Activated B cell treated with CpG ODN at 0.5 μM for 24 hours (primary cell): ENCODE data around the gene FAM168A. TPM values are rescaled to one million over a fixed set of nuclear protein-coding genes. Genes with fewer than 3 reads are reported as not detected.

Experiments
- ATAC-seq: fragments of 200-7000 bp; cut with Tn5 transposase; one replicate; pipeline ENCODE4 v1.10.0; 2021; ENCODE audit warnings: low read depth, mild to moderate bottlenecking, moderate library complexity
- CTCF ChIA-PET: fragments of 350-600 bp; sonication (Branson Sonifier 250); formaldehyde crosslinking; loops from one replicate; lab custom pipeline; 2021; ENCODE audit warnings: antibody characterized with exemption; lab: Charles Lee
- POLR2A ChIA-PET: fragments of 350-600 bp; sonication (Branson Sonifier 250); formaldehyde crosslinking; loops from one replicate; lab custom pipeline; 2021; ENCODE audit warnings: antibody characterized with exemption; lab: Charles Lee
- DNase-seq: peaks from one replicate; pipeline ENCODE4 v3.0.0; 2022
- H3K27ac Mint-ChIP-seq: one replicate; pipeline ENCODE4 v1.8.0; 2020; ENCODE audit warnings: mixed read lengths
- H3K27me3 Mint-ChIP-seq: one replicate; pipeline ENCODE4 v1.8.0; 2021; ENCODE audit warnings: mixed read lengths
- H3K36me3 Mint-ChIP-seq: one replicate; pipeline ENCODE4 v1.8.0; 2021; ENCODE audit warnings: low read depth, mixed read lengths
- H3K4me1 Mint-ChIP-seq: one replicate; pipeline ENCODE4 v1.8.0; 2021; ENCODE audit warnings: mixed read lengths
- H3K4me3 Mint-ChIP-seq: one replicate; pipeline ENCODE4 v1.8.0; 2020; ENCODE audit warnings: mild to moderate bottlenecking, mixed read lengths
- H3K9me3 Mint-ChIP-seq: one replicate; pipeline ENCODE4 v1.8.0; 2020; ENCODE audit warnings: mixed read lengths
- intact Hi-C: fragments of 100-400 bp; cut with micrococcal nuclease; formaldehyde crosslinking; loops from one replicate; pipeline ENCODE4 v1.15.1; 2024
- total RNA-seq: library from RNA; stranded (reverse); gene quantifications from 2 replicates; pipeline ENCODE4 v1.2.3, GENCODE V29; 2022
- TF ChIP-seq, protein P1 (sequence below): fragments of 200-600 bp; IDR thresholded peaks from one replicate; pipeline ENCODE4 v1.8.0; 2022; ENCODE audit warnings: antibody characterized with exemption, mild to moderate bottlenecking

Gene FAM168A
- total RNA-seq, 1 donor from 2014 or later = 16.5 TPM

DNA sequence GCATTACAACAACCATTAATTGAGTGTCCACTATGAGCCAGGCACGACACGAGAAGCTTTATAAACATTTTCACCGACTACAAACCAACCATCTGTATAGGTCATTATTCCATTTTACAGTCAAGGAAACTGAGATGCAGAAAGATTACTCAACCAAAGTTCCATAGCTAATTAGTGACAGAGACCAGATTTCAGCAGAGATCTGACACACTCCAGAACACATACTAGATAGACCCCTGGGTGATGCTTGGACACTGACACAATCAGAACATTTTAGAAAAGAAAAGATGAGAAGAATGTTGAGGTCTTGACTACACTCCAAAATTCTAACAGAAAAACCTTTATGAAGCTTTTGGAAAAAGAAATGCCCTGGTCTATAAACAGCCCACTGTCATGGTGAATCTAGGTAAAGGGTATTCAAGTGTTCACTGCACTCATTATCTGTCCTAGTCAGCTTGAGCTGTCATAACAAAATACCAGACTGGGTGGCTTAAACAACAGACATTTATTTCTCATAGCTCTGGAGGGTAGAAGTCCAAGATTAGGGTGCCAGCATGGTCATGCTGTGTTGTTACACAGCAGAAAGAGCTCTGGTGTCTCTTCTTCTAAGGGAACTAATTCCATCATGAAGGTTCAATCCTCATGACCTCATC lies 132.8 kb downstream of the FAM168A start:
- Mint-ChIP-seq H3K27me3 (no peaks in the 10 kb centered on the region), H3K36me3 (peaks cover 5% of the 10 kb centered on the region), H3K9me3 (no peaks in the 10 kb centered on the region), H3K4me3 (no peak overlapping the region), H3K4me1 (peaks cover 15% of the 10 kb centered on the region), H3K27ac (no peak overlapping the region)
- ChIA-PET CTCF (no interaction called here), POLR2A (no interaction called here)
- no peak for DNase-seq
- TF ChIP-seq, protein P1, sequence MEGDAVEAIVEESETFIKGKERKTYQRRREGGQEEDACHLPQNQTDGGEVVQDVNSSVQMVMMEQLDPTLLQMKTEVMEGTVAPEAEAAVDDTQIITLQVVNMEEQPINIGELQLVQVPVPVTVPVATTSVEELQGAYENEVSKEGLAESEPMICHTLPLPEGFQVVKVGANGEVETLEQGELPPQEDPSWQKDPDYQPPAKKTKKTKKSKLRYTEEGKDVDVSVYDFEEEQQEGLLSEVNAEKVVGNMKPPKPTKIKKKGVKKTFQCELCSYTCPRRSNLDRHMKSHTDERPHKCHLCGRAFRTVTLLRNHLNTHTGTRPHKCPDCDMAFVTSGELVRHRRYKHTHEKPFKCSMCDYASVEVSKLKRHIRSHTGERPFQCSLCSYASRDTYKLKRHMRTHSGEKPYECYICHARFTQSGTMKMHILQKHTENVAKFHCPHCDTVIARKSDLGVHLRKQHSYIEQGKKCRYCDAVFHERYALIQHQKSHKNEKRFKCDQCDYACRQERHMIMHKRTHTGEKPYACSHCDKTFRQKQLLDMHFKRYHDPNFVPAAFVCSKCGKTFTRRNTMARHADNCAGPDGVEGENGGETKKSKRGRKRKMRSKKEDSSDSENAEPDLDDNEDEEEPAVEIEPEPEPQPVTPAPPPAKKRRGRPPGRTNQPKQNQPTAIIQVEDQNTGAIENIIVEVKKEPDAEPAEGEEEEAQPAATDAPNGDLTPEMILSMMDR = no peak
- intact Hi-C loops = no loop called here
- no peak for ATAC-seq

GRCh38 chr11:73464347-73464746 lies 133.6 kb downstream of the FAM168A start:
- Mint-ChIP-seq H3K9me3 (no peaks in the 10 kb centered on the region), H3K4me3 (no peak overlapping the region), H3K27ac (no peak overlapping the region), H3K27me3 (no peaks in the 10 kb centered on the region), H3K36me3 (peaks cover 5% of the 10 kb centered on the region), H3K4me1 (peaks cover 17% of the 10 kb centered on the region)
- ChIA-PET POLR2A (interaction anchor here (0.7 kb wide), 1 partner anchor 55 kb away, joined by 10 read pairs; no protein-coding TSS in a partner anchor), CTCF (no interaction called here)
- TF ChIP-seq, protein P1 = no peak
- intact Hi-C loops = no loop called here
- DNase-seq (no peak), ATAC-seq (no peak)

DNA sequence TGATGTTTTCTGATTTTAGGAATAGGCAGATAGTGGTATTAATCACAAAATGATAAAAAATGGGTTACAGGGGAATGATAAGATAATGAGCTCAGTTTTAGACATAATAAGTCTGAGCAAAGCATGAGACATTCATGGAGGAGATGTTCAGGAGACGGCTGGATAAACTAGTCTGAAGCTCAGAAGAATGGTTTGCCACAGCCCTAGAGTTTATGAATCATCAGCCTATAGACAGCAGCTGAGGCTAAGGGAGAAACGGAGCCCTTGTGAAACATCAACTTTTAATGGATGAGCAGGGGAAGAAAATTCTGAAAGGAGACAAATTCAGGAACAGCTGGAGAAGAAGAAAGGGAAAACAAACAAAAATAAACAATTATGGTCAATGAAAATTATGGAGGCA lies 134.6 kb downstream of the FAM168A start:
- no peaks in the 10 kb centered on the region for H3K27me3 Mint-ChIP-seq
- POLR2A ChIA-PET = no interaction called here
- H3K4me3 Mint-ChIP-seq = no peak overlapping the region
- peaks cover 17% of the 10 kb centered on the region for H3K4me1 Mint-ChIP-seq
- H3K27ac Mint-ChIP-seq = no peak overlapping the region
- H3K9me3 Mint-ChIP-seq = no peaks in the 10 kb centered on the region
- DNase-seq = no peak
- no peak for ATAC-seq
- CTCF ChIA-PET = no interaction called here
- H3K36me3 Mint-ChIP-seq = peaks cover 5% of the 10 kb centered on the region
- TF ChIP-seq, protein P1 = no peak
- intact Hi-C loops = no loop called here

DNA sequence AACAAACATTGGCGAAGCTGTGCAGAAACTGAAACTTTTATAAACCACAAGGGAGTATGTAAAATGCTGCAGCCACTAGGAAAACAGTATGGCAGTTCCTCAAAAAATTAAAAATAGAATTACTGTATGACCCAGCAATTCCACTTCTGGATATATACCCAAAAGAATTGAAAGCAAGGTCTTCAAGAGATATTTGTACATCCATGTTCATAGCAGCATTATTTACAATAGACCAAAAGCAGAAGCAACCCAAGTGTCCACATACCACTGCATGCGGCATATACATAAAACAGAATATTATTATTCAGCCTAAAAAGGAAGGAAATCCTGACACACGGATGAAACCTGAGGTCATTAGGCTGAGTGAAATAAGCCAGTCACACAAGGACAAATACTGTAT lies 135.9 kb downstream of the FAM168A start:
- TF ChIP-seq, protein P1 = no peak
- ChIA-PET POLR2A (no interaction called here), CTCF (no interaction called here)
- Mint-ChIP-seq H3K36me3 (peaks cover 3% of the 10 kb centered on the region), H3K4me1 (peaks cover 17% of the 10 kb centered on the region), H3K4me3 (no peak overlapping the region), H3K9me3 (no peaks in the 10 kb centered on the region), H3K27me3 (no peaks in the 10 kb centered on the region), H3K27ac (no peak overlapping the region)
- ATAC-seq (no peak), DNase-seq (no peak)
- intact Hi-C loops = no loop called here

DNA sequence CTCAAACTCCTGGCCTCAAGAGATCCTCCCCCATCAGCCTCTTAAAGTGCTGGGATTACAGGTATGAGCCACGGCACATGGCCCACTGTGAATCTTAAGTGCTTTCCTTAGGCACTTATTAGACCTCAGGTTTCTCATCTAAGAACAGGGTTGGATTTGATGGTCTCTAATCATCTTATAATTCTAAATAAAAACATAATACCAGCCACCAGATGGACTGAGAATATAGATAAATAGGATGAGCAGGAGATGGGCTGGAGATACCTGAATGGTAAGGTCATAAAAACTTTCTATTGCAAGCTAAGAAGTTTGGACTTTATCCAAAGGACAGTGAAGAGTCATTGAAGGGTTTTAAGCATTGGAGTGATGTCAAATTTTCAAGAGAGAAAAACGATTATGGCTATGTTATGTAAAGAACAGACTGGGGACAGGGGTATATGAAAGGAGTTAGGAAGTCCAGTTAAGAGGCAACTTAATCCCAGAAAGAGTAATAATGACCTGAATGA lies 136.5 kb downstream of the FAM168A start:
- ChIA-PET POLR2A (no interaction called here), CTCF (no interaction called here)
- Mint-ChIP-seq H3K27me3 (no peaks in the 10 kb centered on the region), H3K9me3 (no peaks in the 10 kb centered on the region), H3K4me3 (no peak overlapping the region), H3K27ac (no peak overlapping the region), H3K36me3 (peaks cover 3% of the 10 kb centered on the region), H3K4me1 (peaks cover 17% of the 10 kb centered on the region)
- ATAC-seq (no peak), DNase-seq (no peak)
- TF ChIP-seq, protein P1 = no peak
- intact Hi-C loops = no loop called here
